Stimulated activated naive CD4-positive, alpha-beta T cell treated with Interleukin-2 at 50 U/mL for 16 hours (primary cell): ENCODE data around the gene SAMD5.

Experiments used
- DNase-seq: peaks from one replicate; lab custom pipeline; 2025; lab: John Stamatoyannopoulos, UW

Gene SAMD5

GRCh38 chr6:147508042-147508865, at the start of gene SAMD5:
SAMD5 (plus strand) TSS chr6:147508690; CDS start chr6:147508929, 239 bp downstream.
- DNase-seq: no peak

GRCh38 chr6:147459780-147460179, 48.7 kb upstream of the SAMD5 start:
- no peak for DNase-seq

- no peak for DNase-seq
These were observed 44.8 kb upstream of the SAMD5 start for GRCh38 chr6:147463651-147464050.

- DNase-seq: no peak
These were observed 41.1 kb upstream of the SAMD5 start for GRCh38 chr6:147467428-147467827.

GRCh38 chr6:147467886-147468285, 40.6 kb upstream of the SAMD5 start:
- DNase-seq: no peak

GRCh38 chr6:147468634-147469033, 39.9 kb upstream of the SAMD5 start:
- no peak for DNase-seq

- no peak for DNase-seq
These were observed 28.6 kb upstream of the SAMD5 start for GRCh38 chr6:147479857-147480256.

GRCh38 chr6:147486683-147487082, 21.8 kb upstream of the SAMD5 start:
- no peak for DNase-seq

- DNase-seq: no peak
These were observed 11.0 kb upstream of the SAMD5 start for GRCh38 chr6:147497472-147497871.

- DNase-seq: no peak
These were observed 4.9 kb upstream of the SAMD5 start for GRCh38 chr6:147503587-147503986.

- no peak for DNase-seq
These were observed 3.6 kb upstream of the SAMD5 start for GRCh38 chr6:147504848-147505247.

GRCh38 chr6:147506704-147507114, 1.8 kb upstream of the SAMD5 start:
- no peak for DNase-seq

GRCh38 chr6:147507162-147508041, 1.1 kb upstream of the SAMD5 start:
- no peak for DNase-seq

GRCh38 chr6:147508866-147509608, 547 bp downstream of the SAMD5 start:
- no peak for DNase-seq

- DNase-seq: no peak
These were observed 1.4 kb downstream of the SAMD5 start for GRCh38 chr6:147509891-147510290.

GRCh38 chr6:147510929-147511590, 2.6 kb downstream of the SAMD5 start:
- no peak for DNase-seq

- DNase-seq: no peak
These were observed 6.3 kb downstream of the SAMD5 start for GRCh38 chr6:147514831-147515230.

- DNase-seq: no peak
These were observed 6.8 kb downstream of the SAMD5 start for GRCh38 chr6:147515327-147515726.

GRCh38 chr6:147522597-147522996, 14.1 kb downstream of the SAMD5 start:
- DNase-seq: no peak

GRCh38 chr6:147525519-147526209, 17.2 kb downstream of the SAMD5 start:
- no peak for DNase-seq

GRCh38 chr6:147527197-147527596, 18.7 kb downstream of the SAMD5 start:
- DNase-seq: no peak
